Measurements from ENCODE around the gene SPTBN2. TPM values are rescaled to one million over a fixed set of nuclear protein-coding genes. Genes with fewer than 3 reads are reported as not detected.

The SPTBN2 gene
- total RNA-seq, 2 experiments from 2014 or later, result not detected

DNA sequence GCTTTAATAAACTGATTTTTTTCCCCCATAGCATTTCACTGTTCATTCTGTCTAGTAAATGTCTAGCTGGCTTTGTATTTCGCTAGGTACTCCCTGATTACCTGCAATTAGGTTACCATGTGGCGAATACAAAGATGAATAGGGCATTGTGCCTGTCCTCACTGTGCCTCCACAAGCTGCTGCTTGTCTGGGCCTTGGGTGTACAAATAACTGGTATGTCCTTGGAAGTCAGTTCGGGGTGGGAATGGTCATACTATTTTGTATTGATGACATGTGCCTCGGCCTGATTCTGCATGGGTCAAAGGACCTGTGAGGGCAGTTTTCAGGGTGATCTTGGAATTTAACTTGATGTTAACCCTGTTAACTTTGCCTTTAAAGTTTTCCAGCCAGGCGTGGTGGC is 79.1 kb downstream of the SPTBN2 start:
- DNase-seq (no peak), ATAC-seq (ENCODE audit: poor library complexity) (no peak)
- peaks cover 46% of the 10 kb centered on the region for H3K4me1 ChIP-seq (ENCODE audit: insufficient read depth, low read length)
- Mint-ChIP-seq H3K36me3 (ENCODE audit: low read depth) (peaks cover 88% of the 10 kb centered on the region), H3K4me3 (no peak overlapping the region), H3K27ac (no peak overlapping the region), H3K4me1 (ENCODE audit: low read depth) (peaks cover 71% of the 10 kb centered on the region), H3K9me3 (no peaks in the 10 kb centered on the region), H3K27me3 (no peaks in the 10 kb centered on the region)
- no peak overlapping the region for H3K27ac ChIP-seq (ENCODE audit: low read depth in 1 of 2, low read length in 2 of 2)
- intact Hi-C loops (cut with DNase I, micrococcal nuclease), result no loop called here
- no peaks in the 10 kb centered on the region for H3K27me3 ChIP-seq (ENCODE audit: control insufficient read depth in 1 of 2, insufficient read depth in 2 of 2, low read length in 2 of 2)
- TF ChIP-seq, protein P1, sequence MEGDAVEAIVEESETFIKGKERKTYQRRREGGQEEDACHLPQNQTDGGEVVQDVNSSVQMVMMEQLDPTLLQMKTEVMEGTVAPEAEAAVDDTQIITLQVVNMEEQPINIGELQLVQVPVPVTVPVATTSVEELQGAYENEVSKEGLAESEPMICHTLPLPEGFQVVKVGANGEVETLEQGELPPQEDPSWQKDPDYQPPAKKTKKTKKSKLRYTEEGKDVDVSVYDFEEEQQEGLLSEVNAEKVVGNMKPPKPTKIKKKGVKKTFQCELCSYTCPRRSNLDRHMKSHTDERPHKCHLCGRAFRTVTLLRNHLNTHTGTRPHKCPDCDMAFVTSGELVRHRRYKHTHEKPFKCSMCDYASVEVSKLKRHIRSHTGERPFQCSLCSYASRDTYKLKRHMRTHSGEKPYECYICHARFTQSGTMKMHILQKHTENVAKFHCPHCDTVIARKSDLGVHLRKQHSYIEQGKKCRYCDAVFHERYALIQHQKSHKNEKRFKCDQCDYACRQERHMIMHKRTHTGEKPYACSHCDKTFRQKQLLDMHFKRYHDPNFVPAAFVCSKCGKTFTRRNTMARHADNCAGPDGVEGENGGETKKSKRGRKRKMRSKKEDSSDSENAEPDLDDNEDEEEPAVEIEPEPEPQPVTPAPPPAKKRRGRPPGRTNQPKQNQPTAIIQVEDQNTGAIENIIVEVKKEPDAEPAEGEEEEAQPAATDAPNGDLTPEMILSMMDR (IDR thresholded peaks at IDR 0.05), result no peak
- CTCF ChIA-PET, result interaction anchor here (0.6 to 2.0 kb wide), 4 partner anchors 14 to 241 kb away, joined by 3 to 5 read pairs (median 3); partner anchors contain the start of genes CCDC87, CCS and MRPL11
- no peaks in the 10 kb centered on the region for H3K9me3 ChIP-seq (ENCODE audit: control insufficient read depth in 1 of 2, insufficient read depth in 1 of 2, low read length in 2 of 2)
- no peak overlapping the region for H3K4me3 ChIP-seq (ENCODE audit: low read length)
- H3K36me3 ChIP-seq (ENCODE audit: insufficient read depth, low read length), result peaks cover 75% of the 10 kb centered on the region
- POLR2A ChIA-PET, result interaction anchor here (0.6 to 3.6 kb wide), 6 partner anchors 10 to 1506 kb away, joined by 3 to 15 read pairs (median 6); partner anchors contain the start of genes RBM14, RBM4 and RBM4B

DNA sequence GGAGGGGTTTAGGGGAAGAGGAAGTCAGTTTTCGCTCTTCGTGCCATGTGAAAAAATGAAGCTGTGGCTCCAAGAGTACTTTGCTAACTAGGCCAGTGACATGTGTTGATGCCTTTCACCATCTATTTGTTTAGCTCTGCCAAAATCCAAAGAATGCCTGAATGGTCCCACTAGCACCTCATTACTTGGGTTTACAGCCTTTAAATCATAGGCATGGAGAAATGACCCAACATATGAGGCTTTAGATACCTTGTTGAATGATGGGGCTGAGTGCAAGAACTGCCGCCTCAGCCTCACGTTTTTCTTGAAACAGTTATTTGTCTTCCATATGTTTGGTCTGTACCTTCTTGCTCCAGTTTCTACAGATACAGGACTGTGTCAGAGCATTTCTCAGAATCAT is 82.2 kb downstream of the SPTBN2 start:
- no peak for ATAC-seq (ENCODE audit: poor library complexity)
- Histone ChIP-seq H3K4me3 (ENCODE audit: low read length) (no peak overlapping the region), H3K27ac (ENCODE audit: low read depth in 1 of 2, low read length in 2 of 2) (no peak overlapping the region), H3K9me3 (ENCODE audit: control insufficient read depth in 1 of 2, insufficient read depth in 1 of 2, low read length in 2 of 2) (no peaks in the 10 kb centered on the region), H3K27me3 (ENCODE audit: control insufficient read depth in 1 of 2, insufficient read depth in 2 of 2, low read length in 2 of 2) (no peaks in the 10 kb centered on the region), H3K36me3 (ENCODE audit: insufficient read depth, low read length) (peaks cover 88% of the 10 kb centered on the region), H3K4me1 (ENCODE audit: insufficient read depth, low read length) (peaks cover 58% of the 10 kb centered on the region)
- peak overlapping the region; percentile 43 for H3K27ac Mint-ChIP-seq
- intact Hi-C loops (cut with DNase I, micrococcal nuclease), result no loop called here
- TF ChIP-seq, protein P1 (IDR thresholded peaks at IDR 0.05), result no peak
- ChIA-PET POLR2A (interaction anchor here (0.7 to 15.8 kb wide), 6 partner anchors 8 to 101 kb away, joined by 3 to 511 read pairs (median 5); partner anchors contain the start of genes ACTN3, CTSF, RBM14 and RBM4), CTCF (interaction anchor here (2.5 kb wide), 1 partner anchor 31 kb away, joined by 9 read pairs; the partner anchor contains the start of gene RBM4B)
- peaks cover 97% of the 10 kb centered on the region for H3K36me3 Mint-ChIP-seq (ENCODE audit: low read depth)
- H3K4me1 Mint-ChIP-seq (ENCODE audit: low read depth), result peaks cover 86% of the 10 kb centered on the region
- H3K27me3 Mint-ChIP-seq, result no peaks in the 10 kb centered on the region
- no peak for DNase-seq
- H3K4me3 Mint-ChIP-seq, result peak overlapping the region; percentile 35
- no peaks in the 10 kb centered on the region for H3K9me3 Mint-ChIP-seq

DNA sequence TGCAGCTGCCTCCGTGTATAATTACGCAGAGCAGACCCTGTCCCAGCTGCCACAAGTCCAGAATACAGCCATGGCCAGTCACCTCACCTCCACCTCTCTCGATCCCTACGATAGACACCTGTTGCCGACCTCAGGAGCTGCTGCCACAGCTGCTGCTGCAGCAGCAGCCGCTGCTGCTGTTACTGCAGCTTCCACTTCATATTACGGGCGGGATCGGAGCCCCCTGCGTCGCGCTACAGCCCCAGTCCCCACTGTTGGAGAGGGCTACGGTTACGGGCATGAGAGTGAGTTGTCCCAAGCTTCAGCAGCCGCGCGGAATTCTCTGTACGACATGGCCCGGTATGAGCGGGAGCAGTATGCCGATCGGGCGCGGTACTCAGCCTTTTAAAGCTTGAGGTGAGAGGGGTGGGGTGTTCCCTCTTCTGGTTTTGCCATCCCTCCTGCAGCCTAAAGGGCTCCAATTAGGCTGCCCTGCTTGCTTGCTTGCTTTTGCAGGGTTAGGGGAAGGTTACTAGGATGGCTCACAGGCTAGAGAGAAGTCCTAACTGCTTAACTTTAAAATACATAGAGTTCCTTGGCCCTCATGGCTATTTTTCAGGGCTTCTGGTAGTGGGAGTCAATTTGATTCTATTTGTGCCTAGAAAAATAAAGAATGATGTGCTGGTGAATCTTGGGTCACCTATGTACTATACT is 85.1 kb downstream of the SPTBN2 start:
- Mint-ChIP-seq H3K9me3 (no peaks in the 10 kb centered on the region), H3K27me3 (no peaks in the 10 kb centered on the region), H3K27ac (peak overlapping the region; percentile 89), H3K36me3 (ENCODE audit: low read depth) (peaks cover 100% of the 10 kb centered on the region), H3K4me3 (peak overlapping the region; percentile 97), H3K4me1 (ENCODE audit: low read depth) (peaks cover 91% of the 10 kb centered on the region)
- H3K9me3 ChIP-seq (ENCODE audit: control insufficient read depth in 1 of 2, insufficient read depth in 1 of 2, low read length in 2 of 2), result no peaks in the 10 kb centered on the region
- intact Hi-C loops (cut with DNase I, micrococcal nuclease), result no loop called here
- CTCF ChIA-PET, result interaction anchor here (1.0 kb wide), 1 partner anchor 51 kb away, joined by 3 read pairs; no protein-coding TSS in a partner anchor
- H3K4me1 ChIP-seq (ENCODE audit: insufficient read depth, low read length), result peaks cover 78% of the 10 kb centered on the region
- H3K27me3 ChIP-seq (ENCODE audit: control insufficient read depth in 1 of 2, insufficient read depth in 2 of 2, low read length in 2 of 2), result no peaks in the 10 kb centered on the region
- H3K4me3 ChIP-seq (ENCODE audit: low read length), result no peak overlapping the region
- ATAC-seq (ENCODE audit: poor library complexity) (no peak), DNase-seq (no peak)
- H3K36me3 ChIP-seq (ENCODE audit: insufficient read depth, low read length), result peaks cover 87% of the 10 kb centered on the region
- POLR2A ChIA-PET, result interaction anchor here (1.0 to 15.8 kb wide), 4 partner anchors 20 to 758 kb away, joined by 3 to 511 read pairs (median 4); partner anchors contain the start of genes PPP1CA and RBM14
- H3K27ac ChIP-seq (ENCODE audit: low read depth in 1 of 2, low read length in 2 of 2), result no peak overlapping the region
- TF ChIP-seq, protein P1 (IDR thresholded peaks at IDR 0.05), result no peak

Data from CD4-positive, alpha-beta T cell (primary cell).